ENCODE data around the gene FBXO44.

The FBXO44 gene

DNA sequence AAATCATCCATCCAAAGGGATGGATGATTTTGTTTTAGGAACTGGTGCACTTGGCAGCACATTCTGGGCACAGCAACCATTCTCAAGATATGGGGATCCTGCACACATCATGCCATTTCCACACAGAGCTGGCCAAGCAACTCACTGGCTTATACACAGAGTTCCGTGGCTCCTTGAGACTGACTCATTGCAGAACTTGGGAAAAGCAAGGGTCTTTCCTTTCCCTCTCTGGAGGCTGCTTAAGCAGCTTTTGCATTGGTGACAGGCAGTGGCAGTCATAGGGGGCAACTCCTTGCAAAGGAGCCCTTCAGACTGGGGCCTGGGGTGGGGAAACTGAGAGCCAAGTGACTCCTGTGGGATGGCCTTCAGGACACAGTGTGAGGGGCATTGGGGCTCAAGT is 28.1 kb downstream of the FBXO44 start:
- in situ Hi-C loops (cut with MboI; ENCODE audit: low sequenced_read_pairs), result no loop called here

DNA sequence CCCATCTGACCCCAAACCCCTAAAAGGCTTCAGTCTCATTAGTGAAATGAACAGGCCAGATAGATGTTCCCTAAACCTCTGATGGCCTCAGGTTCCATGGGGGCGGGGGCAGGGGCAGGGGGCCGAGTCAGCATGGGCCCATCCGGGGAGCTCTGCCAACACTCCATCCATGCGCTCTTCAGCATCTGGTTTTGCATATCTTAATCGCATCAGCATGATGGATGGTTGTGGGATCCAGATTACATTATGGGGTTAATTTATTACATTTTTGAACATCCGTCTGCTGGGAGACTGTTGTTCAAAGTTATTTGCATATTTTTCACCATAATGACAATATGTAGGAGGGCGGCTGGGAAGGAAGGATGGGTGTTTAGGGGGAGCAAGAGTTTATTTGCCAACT is 29.4 kb downstream of the FBXO44 start:
- in situ Hi-C loops (cut with MboI; ENCODE audit: low sequenced_read_pairs), result no loop called here

DNA sequence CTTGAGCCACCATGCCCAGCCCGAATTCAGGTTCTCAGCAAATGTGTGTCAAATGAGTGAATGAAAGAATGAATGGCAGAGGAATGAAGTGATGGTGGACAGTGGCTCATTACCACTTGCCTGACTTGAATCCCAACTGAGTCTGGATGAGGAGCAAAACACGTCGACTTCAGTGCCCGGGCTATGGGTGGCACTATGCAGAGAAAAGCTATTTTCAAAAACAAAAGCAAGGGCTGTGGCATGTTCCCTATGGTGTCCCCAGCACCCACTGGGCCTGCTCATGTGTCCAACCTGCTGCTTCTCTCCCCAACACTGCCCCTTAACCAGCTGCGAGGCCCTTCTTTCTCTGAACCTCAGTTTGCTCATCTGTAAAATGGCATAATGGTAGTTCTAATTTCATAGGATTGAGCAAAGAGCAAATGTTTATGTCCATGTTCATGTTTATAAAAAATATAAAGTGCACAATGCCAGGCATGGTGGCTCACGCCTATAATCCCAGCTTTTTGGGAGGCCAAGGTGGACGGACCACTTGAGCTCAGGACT is 30.6 kb downstream of the FBXO44 start:
- in situ Hi-C loops (cut with MboI; ENCODE audit: low sequenced_read_pairs), result no loop called here

DNA sequence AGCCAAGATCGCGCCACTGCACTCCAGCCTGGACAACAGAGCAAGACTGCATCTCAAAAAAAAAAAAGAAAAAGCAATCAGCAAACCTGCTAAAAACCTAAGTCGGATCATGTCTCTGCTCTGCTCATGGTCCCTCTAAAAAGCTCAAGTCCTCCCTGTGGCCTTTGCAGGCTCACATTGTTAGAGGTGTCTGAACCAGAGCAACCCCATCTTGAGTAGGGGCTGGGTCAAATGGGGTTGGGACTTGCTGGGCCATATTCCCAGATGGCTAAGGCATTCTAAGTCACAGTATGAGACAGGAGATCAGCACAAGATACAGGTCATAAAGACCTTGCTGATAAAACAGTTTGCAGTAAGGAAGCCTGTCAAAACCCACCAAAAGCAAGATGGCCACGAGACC is 33.8 kb downstream of the FBXO44 start:
- in situ Hi-C loops (cut with MboI; ENCODE audit: low sequenced_read_pairs), result no loop called here

DNA sequence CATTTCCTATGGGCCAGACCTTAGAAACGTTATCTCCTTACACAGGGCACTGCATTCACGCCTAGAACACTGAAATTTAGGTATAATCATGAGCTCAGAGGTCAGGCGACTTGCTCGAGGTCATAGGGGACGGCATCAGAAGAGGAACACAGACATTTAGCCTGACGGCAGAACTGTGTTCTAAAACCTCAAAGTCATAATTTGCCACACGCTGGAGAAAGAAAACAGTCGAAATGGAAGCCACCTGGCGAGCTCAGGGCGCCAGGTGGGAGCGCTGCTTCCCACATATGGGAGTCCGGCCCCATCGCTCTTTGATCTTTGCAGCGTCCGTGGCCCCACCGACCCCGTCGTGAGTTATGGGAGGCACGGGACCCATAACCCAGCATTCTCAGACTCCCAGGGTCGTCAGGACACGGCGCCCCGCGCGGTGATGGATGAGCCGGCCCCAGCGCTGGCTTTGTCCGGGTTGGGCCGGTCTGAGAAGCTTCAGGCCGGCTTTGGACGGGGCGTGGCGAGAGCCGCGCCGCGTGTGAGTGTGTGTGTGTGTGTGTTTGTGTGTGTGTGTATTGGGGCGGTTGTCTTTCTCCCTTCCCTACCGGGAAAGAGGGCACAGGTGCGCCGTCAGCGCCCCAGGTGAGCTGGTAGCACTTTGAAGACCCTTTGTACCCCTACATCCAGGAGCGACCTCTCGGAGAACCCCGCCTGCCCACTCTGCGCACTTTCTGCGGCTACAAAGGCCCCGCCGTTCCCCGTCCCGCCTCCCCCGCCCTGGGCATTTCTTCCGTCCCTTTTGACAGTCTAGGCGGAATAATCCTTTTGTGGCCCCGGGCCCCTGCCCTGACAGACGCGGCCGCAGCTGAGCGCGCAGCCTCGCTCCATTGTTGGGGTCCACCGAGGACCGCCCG is 36.0 kb downstream of the FBXO44 start:
- in situ Hi-C loops (cut with MboI; ENCODE audit: low sequenced_read_pairs), result no loop called here

DNA sequence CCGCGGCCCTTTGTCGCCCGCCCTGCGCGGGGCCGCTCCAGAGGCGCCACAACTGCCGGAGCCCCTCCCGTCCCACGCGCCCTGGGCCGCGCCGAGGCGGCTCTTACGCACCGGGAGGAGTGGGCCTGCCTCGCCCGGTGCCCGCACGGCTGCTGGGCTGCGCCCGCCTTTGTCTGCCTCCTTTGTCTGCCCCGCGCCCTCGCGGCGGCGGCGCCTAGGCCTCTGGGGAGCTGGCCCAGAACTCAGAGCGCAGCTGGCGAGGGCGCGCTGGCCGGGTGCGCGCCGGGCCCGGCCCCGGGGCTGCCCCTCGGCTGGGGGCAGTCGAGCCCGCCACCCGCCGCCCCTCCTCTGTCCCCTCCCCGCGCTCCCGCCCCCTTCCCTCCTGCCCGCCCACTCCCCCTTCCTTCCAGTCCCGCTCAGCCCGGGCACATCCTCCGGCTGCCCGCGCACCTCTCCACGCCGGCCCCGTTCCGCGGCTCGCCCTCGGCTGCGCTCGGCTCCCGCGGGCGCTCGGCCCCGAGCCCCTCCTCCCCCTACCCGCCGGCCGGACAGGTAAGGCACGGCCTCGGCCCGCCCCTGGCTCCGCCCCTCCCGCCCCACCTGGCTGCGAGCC is 36.7 kb downstream of the FBXO44 start, which contains the start of gene DRAXIN:
DRAXIN (plus strand) TSS at position 409 of the 613 bp plus-strand sequence. CDS start 14,549 bp downstream, outside the sequence.
- in situ Hi-C loops (cut with MboI; ENCODE audit: low sequenced_read_pairs), result no loop called here

DNA sequence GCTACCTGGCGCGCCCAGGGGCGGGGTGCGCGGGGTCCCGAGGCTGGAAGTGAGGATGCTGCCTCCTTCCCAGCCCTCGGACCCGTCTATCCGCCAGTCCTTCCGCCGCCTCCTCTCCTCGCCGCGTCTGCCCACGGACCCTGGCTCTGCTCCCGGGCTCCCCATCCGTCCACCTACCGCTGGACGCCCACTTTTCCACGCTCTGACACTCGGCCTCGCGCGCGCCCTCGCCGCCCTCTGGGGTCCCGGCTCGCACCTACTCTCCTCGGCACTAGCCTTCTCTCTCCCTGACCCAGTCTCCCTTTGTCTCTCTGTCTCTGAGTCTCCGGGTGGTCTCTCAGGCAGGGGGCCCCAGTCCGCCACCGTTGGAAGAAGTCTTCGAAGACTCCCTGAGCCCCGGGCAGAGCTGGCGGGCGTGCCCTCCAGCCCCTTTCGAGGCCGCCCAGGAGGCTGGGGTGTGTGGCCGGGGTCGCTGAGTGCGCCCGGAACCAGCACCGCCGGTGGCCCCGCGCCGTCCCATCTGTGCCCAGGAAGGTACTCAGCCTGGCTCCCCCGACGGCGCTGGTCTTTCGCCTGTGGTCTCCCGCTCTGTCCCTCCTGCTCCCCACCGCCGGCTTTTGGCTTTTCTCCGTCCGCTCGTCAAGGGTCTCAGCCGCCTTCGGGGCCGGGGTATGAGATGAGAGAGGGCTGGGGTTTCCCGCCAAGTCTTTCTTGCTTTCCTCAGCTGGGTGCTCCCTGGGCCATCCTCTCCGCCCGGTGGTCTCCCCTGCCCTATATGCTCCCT is 37.4 kb downstream of the FBXO44 start:
- in situ Hi-C loops (cut with MboI; ENCODE audit: low sequenced_read_pairs), result no loop called here

DNA sequence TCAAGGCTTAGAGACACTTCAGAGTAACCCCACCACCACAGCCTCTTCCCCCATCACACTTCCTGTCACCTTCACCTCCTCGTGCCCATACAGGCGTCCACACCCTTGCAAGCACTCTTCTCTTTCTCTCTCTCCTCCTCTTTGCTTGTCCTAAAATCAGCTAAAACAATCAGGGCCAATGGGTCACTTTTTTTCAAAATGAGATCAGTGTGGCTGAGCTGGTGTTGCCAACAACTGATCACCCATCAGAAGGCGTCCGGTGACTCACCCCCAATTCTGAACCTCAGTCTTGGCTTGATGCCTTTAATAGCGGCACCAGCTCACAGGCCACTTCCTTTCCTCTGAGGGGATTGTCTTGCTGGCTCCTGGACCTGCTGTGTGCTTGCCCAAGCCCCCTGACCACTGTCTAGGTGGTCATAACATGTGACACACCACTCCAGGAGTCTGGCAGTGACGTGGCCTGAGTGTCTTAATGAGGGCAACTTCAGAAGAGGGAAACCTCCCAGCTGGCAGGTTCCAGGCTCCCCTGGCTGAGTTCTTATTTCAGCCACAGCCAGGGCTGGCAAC is 38.4 kb downstream of the FBXO44 start:
- in situ Hi-C loops (cut with MboI; ENCODE audit: low sequenced_read_pairs), result no loop called here

DNA sequence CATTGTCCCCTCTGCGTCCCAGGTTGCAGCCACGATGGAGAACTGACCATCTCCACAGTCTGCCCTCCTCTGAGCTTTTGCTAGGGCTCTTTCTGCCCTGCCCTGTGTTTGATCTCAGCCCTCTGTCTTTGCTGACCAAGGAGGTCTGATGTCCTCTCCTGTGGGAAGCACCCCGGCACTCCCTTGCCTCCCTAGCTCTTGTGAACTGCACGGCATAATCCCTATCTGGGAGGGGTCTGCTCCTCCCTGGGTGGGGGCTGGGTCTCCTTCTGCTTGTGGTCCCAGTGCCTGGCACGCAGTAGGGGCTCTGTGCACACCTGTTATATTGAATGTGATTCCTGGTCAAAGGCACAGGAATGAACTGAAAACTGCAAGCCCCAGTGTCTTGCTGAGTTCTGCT is 39.2 kb downstream of the FBXO44 start:
- in situ Hi-C loops (cut with MboI; ENCODE audit: low sequenced_read_pairs), result no loop called here

DNA sequence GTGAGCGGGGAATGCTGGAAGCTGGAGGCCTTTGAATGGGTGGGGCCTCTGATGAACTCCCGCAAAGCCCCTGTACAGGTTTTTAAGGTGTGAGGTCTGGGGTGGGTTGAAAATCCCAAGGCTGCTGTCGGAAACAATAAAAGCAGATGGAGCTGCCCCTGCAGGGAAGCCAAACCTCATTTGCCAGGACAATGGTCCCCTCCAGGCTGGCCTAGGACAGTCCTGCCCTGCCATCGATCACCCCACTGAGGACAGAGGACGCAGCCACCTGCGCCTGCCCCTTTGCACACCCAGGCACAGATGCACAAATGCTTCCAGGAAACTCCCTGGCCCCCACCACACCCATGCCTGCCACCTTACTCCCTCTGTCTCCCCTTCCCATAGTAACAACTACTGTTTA is 41.2 kb downstream of the FBXO44 start:
- in situ Hi-C loops (cut with MboI; ENCODE audit: low sequenced_read_pairs), result no loop called here

DNA sequence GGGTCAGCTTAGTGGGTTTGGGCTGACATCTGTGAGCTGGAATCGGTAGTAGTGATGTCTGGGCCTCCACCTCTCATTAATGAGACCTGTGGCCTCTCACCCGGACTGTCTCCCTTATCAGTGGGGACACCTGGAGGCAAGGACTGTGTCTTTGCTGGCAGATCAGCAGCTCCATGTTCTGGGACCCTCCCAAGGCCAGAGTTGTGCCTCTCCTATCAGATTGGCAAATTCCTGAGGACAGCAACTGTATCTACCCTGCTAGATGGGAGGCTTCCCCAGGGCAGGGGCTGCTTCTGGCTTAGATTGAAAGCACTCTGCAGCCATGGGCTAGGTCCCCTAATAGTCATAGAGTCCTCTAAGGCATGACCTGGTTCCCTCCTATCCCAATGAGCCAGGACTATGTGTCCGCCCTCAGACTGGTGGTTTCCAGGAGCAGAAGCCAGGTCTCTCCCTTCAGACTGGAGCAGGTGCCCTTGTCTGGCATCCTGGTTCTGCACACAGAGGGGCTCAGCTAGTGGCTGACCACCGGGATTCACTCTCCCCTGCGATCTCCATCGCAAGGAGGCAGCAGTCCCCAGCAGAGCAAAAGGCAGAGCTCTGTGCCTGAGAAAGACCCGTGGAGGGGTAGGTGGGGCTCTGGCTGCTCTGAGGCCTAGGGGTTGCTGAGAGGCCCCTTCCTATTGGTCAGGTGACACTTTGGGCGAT is 42.7 kb downstream of the FBXO44 start:
- in situ Hi-C loops (cut with MboI; ENCODE audit: low sequenced_read_pairs), result no loop called here

DNA sequence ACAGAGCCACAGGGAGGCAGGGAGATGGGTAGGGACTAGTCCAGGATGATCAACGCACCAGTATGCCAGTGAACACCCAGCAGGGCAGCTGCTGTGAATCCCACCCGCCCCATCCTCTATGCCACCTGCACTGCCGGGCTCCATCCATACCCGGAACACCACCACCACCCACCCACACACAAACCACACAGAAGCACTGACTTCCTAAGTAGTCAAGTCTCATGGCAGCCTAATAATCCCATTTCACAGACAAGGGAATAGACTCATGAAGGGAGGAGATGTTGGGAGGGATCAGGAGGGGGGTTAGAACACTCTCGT is 43.2 kb downstream of the FBXO44 start:
- in situ Hi-C loops (cut with MboI; ENCODE audit: low sequenced_read_pairs), result no loop called here

DNA sequence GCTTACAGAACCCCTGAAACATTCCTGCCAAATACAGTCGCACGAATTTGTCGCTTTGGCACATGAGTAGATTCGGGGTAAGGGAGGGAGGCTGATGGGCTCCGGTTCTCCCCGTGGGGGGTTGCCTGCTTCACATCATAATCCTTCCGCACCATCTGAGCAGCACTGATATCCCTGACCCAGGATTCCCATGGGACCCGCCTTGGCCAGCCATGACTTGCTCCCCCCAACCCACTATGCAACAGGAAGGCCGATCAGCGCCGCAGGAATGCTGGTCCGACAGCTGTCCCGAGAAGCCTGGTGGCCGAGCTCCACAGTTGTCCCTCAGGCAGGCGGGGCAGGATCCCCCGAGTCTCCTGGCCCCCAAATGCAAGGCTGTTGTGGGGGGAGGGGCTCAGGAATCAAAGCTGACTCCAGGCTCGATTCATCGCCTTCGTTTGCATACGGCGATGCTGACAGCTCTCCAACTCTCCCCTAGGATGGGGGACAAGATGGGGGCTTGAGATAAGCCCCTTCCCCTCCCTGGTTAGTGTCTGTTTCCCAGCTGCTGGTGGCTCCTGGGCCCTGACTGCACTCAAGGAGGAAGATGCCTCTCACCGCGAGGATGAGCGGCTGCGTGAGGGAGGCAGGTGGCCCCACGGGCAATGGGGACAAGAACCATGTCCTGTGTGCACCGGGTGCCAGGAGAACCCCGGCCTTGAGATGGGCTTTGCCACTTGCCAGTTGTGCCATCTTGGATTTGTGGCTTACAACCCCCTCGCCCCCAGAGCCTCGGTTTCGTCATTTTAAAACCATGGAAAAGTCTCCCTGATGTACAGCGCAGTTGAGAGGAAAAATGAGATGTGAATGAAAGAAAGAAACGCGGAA is 46.2 kb downstream of the FBXO44 start:
- in situ Hi-C loops (cut with MboI; ENCODE audit: low sequenced_read_pairs), result no loop called here

DNA sequence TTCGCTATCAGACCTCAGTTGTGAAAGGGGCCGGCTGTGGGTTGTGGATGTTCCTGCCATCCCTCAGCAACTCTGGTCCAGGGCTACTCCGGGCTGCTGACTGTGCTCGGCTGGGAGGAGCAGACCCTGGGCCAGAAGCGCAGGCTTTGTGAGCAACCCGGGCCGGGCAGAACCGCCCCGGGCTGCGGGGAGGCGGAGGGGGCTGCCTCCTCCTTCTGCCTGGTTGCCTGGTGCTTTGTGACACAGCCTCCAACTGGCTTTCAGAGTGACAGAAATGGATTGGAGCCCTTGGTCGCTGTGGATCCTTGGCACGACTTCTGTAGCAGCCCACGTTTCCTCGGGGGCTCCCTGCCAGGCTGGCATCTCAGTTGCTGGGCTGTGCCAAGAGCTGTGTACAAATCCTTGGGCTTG is 46.9 kb downstream of the FBXO44 start:
- in situ Hi-C loops (cut with MboI; ENCODE audit: low sequenced_read_pairs), result no loop called here

DNA sequence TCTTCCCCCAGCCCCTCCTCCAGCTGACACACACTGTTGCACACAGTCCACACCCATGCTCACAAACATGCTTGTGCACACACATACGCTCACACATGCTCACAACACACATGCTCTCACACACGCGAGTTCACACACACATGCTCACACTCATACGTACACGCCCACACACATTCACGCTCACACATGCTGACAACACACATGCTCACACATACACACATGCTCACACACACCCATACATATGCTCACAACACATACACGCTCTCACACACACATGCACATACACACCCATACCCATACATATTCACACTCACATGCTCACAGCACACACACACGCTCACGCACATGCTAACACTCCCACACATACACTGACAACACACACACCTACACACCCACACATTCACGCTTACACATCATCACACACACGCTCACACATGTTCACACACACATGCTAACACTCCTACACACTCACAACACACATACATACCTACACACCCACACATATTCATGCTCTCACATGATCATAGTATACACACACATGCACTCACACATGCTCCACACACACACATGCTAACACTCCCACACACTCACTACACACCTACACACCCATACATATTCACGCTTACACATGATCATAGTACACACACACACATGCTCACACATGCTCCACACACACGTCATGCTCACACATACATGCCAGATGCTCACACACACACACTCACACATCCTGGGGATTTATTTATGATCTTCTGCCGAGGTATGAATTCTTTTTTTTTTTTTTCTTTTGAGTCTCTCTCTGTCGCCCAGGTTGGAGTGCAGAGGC is 47.5 kb downstream of the FBXO44 start:
- in situ Hi-C loops (cut with MboI; ENCODE audit: low sequenced_read_pairs), result no loop called here

DNA sequence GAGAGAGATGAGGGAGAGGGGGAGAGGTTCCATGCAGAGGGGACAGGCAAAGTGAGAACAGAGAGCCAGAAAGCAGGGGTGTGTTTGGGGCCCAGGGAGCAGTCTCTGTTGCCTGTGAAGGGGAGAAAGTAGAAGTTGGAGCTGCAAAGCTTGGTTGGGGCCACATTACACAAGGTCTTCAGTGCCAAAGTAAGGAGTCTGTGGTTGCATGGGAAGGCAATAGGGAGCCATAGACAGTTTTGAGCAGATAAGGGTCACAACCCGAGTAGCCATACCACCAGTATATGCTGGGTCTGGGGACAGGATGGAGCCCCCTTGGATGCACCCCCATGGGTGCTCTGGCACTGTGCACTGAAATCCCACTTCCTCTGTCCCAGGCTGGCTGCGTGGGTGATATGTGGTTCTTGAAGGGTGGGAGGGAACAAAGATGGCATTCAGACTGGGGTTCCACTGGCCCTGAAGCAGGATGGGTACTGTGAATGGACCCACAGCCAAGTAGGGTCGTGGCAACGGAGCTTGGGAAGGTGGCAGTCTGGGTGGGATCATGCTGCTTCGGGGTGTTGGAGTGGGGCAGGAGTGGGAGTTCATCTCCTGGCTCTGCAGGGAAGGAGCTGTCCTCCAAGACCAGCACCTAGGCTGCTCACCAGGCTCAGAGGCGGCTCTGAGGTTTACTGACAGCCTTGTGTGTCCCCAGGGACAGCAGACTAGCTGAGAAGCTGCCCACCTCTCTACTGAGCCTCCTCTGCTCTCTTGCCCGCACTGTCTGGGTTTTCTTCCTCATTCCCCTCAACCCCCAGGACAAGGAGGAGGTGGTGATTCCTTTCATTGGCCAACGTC is 48.9 kb downstream of the FBXO44 start:
- in situ Hi-C loops (cut with MboI; ENCODE audit: low sequenced_read_pairs), result no loop called here

DNA sequence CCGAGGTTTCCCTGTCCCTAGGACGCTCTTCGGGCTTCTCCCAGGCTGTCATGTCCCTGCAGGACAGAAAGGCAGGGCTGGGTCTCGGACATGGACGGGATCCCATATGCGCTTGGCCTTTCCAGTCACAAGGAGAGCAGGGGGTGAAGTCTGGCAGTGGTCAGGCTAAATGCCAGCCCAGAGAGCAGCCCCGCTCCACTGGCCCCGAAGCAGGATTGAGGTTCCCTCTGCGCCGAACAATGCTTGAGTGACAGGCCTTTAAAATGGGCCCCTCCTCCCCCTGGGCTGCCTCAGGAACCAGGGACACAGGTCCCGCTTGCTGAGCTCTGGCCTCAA is 49.5 kb downstream of the FBXO44 start:
- in situ Hi-C loops (cut with MboI; ENCODE audit: low sequenced_read_pairs), result no loop called here
